Colonic mucosa (tissue), 4 donors: Measurements from ENCODE around the gene ARID3B. TPM values are rescaled to one million over a fixed set of nuclear protein-coding genes. Genes with fewer than 3 reads are reported as not detected.
A peak's percentile ranks its signal among the peaks of the same experiment; 100 is the strongest.

Experiments
- DNase-seq: peaks from one replicate; pipeline ENCODE4 v3.0.0-alpha.2; 2020
- H3K27ac ChIP-seq: fragments of 200-600 bp; one replicate; pipeline ENCODE4 v1.8.0; 2021
- H3K27me3 ChIP-seq: fragments of 200-600 bp; one replicate; pipeline ENCODE4 v1.8.0; 2021
- H3K36me3 ChIP-seq: fragments of 200-600 bp; one replicate; pipeline ENCODE4 v1.8.0; 2021
- H3K4me1 ChIP-seq: fragments of 200-600 bp; one replicate; pipeline ENCODE4 v1.8.0; 2021; ENCODE audit warnings: mild to moderate bottlenecking
- H3K4me3 ChIP-seq: fragments of 200-600 bp; one replicate; pipeline ENCODE4 v1.8.0; 2021
- H3K9ac ChIP-seq, 2 donors: one replicate each; pipeline ENCODE4 v1.7.0; 2013; ENCODE audit warnings: control low read depth in 2 of 2, low read depth in 2 of 2, low read length in 2 of 2
- H3K9me3 ChIP-seq: fragments of 200-600 bp; one replicate; pipeline ENCODE4 v1.8.0; 2021
- CTCF ChIP-seq: fragments of 200-600 bp; IDR thresholded peaks from one replicate; pipeline ENCODE4 v1.8.0; 2022; ENCODE audit warnings: antibody characterized with exemption, mild to moderate bottlenecking
- intact Hi-C: fragments of 100-400 bp; cut with DNase I; formaldehyde crosslinking; loops from one replicate; pipeline ENCODE4 v1.14.1; 2022
- total RNA-seq, 2 donors: library from RNA; stranded (reverse); fragmentation: NEBNext Ultra II Directional in 1 of 2; extraction: Animal tissue kit (Norgen Biotek cat#: 25700) in 1 of 2; gene quantifications; one replicate each; pipeline ENCODE4 v1.2.1, GENCODE V29; 2021
- donor health status: healthy.
- donor health status: DM: no; HTN: no; CAD: no.
- donor health status: DM: no; HTN: no; CAD: no.

ARID3B gene
- total RNA-seq, 2 donors from 2014 or later = 8.8 to 9.5 TPM

GRCh38 chr15:74541494-74542165 lies 610 bp downstream of the ARID3B start:
- H3K36me3 ChIP-seq = no peaks in the 10 kb centered on the region
- intact Hi-C loops = loop anchor here (5.0 to 10.0 kb wide), 2 partner anchors 76 to 77 kb away; partner anchors contain the start of genes CLK3 and UBL7
- peak overlapping the region; percentile 75 for H3K27ac ChIP-seq
- no peak for TF ChIP-seq CTCF
- peaks cover 21% of the 10 kb centered on the region for H3K4me1 ChIP-seq
- no peaks in the 10 kb centered on the region for H3K27me3 ChIP-seq
- DNase-seq = peak; percentile 52
- H3K9ac ChIP-seq = peak overlapping the region; percentile 78 to 82
- peak overlapping the region; percentile 94 for H3K4me3 ChIP-seq
- H3K9me3 ChIP-seq = no peaks in the 10 kb centered on the region

DNA sequence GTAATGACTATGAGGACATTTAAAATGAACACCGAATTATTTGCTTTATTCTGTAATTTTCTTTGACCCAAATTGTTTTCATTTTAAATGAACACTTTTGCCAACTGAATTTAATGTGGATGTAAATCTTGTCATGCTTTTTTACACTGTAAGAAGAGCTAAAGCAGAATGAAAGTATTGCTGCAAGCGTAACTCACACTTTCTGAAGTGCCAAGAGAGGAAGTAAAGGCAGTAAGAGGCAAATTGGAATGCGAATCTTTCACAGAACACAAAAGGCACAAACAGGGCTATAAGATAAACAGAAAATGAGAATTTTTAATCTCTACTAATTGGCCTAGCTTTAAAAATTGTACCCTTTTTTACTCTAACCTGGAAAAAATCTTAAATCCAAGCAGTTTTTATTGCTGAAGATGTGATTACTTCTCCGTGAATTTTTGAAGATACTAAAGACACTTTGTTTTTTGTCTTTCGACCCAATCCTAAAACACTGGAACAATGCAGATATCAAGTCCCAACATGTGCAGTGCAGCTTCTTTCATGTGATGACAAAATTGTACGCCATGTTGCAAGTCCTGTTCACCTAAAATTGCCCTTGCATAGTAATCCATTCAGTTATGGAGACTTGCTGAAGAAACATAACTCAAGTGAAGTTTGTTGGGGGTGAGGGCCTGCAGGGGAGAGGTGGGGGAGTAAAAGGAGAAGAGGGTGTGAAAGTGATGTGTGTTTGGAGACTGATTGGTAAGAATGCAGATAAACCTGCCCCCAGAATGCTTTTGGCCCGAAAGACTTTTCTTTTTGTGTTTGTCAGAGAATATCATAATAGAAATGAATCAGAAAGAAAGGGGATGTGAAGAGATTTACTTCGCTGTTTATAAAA lies 1.4 kb downstream of the ARID3B start:
- peak overlapping the region in 1 of 2 donors; percentile 78 for H3K9ac ChIP-seq
- H3K9me3 ChIP-seq = no peaks in the 10 kb centered on the region
- TF ChIP-seq CTCF = no peak
- H3K4me1 ChIP-seq = peaks cover 22% of the 10 kb centered on the region
- no peaks in the 10 kb centered on the region for H3K36me3 ChIP-seq
- H3K4me3 ChIP-seq = peak overlapping the region; percentile 94
- peak overlapping the region; percentile 31 for H3K27ac ChIP-seq
- intact Hi-C loops = loop anchor here (5.0 to 10.0 kb wide), 2 partner anchors 75 to 78 kb away; partner anchors contain the start of genes CLK3 and UBL7
- DNase-seq = no peak
- H3K27me3 ChIP-seq = no peaks in the 10 kb centered on the region

- Histone ChIP-seq H3K9me3 (no peaks in the 10 kb centered on the region), H3K4me3 (no peak overlapping the region), H3K4me1 (peaks cover 22% of the 10 kb centered on the region), H3K27ac (no peak overlapping the region), H3K36me3 (no peaks in the 10 kb centered on the region), H3K27me3 (no peaks in the 10 kb centered on the region), H3K9ac (no peak overlapping the region)
- DNase-seq = no peak
- TF ChIP-seq CTCF = no peak
- intact Hi-C loops = loop anchor here (5.0 to 10.0 kb wide), 2 partner anchors 74 to 78 kb away; partner anchors contain the start of genes CLK3 and UBL7
Observed at GRCh38 chr15:74543043-74543422, 2.0 kb downstream of the ARID3B start.

DNA sequence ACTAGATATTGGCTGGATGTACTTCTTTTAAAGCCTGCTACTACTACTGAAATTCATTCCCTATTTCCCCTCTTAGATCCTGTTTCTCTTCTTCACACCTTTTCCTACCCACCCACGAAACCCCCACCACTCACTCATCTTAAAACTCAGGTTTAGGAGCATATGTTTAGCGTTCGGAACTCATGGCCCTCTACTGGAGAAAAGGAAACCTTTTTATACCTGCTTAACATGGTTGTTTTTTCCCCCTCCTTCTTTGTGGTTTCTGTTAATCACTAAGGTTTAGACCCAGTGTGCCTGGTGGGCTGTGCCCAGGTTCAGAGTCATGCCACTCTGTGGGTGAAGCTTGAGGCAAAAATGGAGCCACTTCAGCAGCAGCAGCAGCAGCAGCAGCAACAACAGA lies 2.6 kb downstream of the ARID3B start:
- Histone ChIP-seq H3K27ac (no peak overlapping the region), H3K36me3 (no peaks in the 10 kb centered on the region), H3K9ac (no peak overlapping the region), H3K27me3 (no peaks in the 10 kb centered on the region), H3K9me3 (no peaks in the 10 kb centered on the region), H3K4me3 (no peak overlapping the region), H3K4me1 (peaks cover 22% of the 10 kb centered on the region)
- intact Hi-C loops = loop anchor here (5.0 to 10.0 kb wide), 2 partner anchors 74 to 79 kb away; partner anchors contain the start of genes CLK3 and UBL7
- no peak for TF ChIP-seq CTCF
- no peak for DNase-seq

DNA sequence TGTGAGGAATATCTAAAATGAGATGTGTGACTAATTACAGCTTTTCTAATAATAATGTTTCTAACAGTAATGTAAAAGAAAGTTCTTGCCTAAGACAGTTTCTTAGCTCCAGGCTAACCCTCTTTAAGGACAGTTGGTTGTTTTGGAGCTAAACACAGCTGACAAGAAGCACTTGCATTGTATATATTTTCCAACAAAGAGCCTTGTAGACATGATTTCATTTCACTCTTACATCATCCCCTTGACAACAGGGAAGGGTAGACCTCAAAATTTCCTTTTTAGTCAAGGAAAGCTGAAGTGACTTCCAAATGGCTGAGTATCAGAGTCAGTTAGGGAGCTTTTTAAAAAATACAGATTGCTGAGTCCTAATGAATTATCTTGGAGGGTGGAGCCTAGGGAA lies 4.1 kb downstream of the ARID3B start:
- no peak for TF ChIP-seq CTCF
- DNase-seq = no peak
- Histone ChIP-seq H3K9me3 (no peaks in the 10 kb centered on the region), H3K27me3 (no peaks in the 10 kb centered on the region), H3K4me3 (no peak overlapping the region), H3K9ac (no peak overlapping the region), H3K36me3 (no peaks in the 10 kb centered on the region), H3K27ac (no peak overlapping the region), H3K4me1 (peaks cover 19% of the 10 kb centered on the region)
- intact Hi-C loops = loop anchor here (10.0 kb wide), 1 partner anchor 80 kb away; the partner anchor contains the start of gene UBL7
